GM19372 (cell line): ENCODE results near the gene FSIP1.

Source experiments
- ATAC-seq: cut with Tn5 transposase; IDR thresholded peaks from one replicate; pipeline ENCODE4 v1.9.1; 2021; ENCODE audit warnings: mild to moderate bottlenecking, low read depth, moderate library complexity; ENCODE audit not compliant: unreplicated experiment

The FSIP1 gene

DNA sequence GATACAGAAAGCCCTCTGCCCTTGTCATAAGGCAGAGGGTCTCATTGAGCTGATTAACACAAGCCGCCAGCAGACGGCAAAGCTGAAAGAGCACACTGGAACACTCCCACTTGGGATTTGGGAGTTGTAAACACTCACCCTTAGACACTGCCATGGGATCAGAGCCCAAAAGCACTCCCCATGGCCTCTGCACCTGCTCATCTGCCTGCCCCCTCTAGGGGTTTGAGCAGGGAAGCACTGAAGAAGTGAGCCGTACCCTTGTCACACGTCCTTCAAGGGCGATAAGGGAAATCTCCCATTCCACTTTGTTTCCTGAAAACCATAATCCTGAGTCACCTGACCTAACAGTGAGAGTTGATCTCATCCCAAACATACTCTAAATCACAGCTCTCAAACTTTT lies 14.7 kb downstream of the FSIP1 start:
- no peak for ATAC-seq

DNA sequence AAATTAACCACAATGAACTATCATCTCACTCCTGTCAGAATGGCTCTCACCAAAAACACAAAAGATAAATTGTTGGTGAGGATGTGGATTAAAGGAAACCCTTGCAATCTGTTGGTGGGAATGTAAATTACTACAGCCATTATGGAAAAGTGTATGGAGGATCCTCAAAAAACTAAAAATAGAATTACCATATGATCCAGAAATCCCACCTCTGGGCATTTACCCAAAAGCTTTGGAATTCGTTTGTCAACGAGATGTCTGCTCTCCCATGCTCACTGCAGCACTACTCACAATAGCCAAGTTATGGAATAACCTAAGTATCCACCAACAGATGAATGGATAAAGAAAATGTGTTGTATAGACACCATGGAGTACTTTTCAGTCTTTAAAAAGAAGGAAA lies 21.6 kb downstream of the FSIP1 start:
- ATAC-seq = no peak

DNA sequence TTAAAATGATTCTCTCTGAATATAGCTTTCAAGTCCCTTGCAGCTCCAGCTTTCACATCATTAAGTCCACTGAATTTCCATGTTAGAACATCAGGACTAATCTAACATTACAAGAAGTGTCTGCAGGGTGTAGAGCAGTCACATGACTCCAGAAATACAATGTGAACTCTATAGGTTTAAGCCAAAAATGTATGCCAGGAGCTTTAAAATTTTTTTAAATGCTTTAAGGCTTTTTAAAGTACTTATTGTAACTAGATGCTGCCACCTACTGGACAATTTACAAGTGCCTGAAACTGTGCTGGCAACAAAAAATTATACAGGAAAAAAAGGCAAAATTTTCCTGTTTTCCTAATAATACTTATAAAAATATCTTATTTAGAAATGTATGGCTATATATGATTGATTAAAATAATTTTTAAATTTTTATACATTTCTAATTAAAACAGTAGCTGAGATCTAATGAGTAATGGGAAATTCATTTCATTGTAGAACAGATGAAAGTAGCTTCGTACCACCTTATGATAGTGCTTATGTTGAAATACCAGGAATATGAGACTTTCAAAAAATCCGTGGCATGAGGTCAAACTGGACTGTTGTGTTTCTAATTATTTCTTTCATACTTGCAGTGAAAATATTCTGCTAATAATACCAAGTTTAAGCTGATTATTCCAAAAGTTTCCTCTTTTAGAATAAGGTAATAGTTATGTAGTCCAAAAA lies 25.7 kb downstream of the FSIP1 start:
- ATAC-seq = no peak

DNA sequence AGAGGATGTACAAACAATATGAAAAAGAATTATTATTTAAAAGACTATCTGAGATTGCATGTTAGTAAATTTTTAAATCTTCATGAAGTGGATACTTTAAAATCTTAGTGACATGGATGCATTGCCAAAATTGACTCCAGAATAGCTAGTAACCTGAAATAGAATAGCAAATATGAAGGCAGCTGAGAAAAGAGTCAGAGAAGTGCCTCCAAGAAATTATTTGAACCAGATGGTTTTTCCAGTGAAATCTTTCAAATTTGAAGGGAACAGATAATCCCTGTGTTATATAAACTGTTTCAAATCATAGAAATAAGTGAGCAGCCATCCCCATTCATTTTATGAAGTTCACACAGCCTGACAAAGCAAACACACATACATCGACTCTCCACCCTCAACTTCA lies 29.6 kb downstream of the FSIP1 start:
- ATAC-seq = no peak

DNA sequence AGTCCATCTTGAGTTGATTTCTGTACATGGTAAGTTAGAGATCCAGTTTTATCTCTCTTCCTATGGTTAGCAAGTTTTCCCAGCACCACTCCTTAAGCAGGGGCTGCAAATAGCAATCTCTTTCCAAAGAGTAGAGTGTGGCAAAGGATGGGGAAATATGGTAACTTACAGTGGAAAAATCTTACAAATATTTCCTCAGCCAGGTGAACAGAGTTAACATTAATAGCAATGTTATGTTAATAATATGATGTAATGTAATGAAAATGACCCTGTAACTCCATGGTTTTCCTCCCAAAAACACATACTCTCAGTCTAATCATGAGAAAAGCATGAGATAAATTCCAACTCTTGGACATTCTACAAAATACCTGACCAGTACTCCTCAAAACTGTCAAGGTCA lies 30.4 kb downstream of the FSIP1 start:
- no peak for ATAC-seq

DNA sequence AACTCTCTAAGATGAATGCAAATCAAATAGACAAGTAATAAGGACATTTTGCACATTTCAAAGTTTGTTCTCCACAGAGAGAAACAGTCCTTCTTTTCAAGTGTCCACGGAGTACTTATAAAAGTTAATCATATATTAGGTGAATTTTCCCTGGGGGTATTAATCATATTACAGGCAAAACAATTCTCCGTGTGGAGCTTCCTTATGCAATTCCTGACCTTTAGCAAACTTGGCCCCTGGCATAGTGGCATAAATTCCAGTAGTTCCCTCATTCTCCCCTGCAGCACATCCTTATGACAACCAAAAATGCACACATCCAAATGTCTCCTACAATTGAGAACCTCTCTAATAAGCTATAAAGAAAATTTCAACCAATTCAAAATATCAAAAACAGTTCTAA lies 34.4 kb downstream of the FSIP1 start:
- ATAC-seq = no peak

DNA sequence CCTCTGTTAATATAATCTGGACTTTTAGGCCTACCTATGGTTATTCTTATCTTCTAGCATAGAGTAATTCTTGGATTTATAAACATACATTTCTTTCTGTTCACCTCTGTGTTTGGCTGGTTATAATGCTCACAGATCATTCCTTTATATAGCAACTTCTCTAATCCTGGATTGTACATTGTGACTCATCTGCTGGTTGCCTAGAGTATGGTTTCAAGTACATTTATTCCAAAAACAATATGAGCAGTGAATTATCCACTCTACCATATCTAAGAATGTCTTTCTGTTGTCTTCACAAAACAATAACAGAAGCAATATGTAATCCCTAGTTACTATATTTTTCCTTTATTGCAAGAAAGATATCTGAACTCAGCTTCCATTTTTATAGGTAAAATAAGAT lies 35.3 kb downstream of the FSIP1 start:
- ATAC-seq = no peak

DNA sequence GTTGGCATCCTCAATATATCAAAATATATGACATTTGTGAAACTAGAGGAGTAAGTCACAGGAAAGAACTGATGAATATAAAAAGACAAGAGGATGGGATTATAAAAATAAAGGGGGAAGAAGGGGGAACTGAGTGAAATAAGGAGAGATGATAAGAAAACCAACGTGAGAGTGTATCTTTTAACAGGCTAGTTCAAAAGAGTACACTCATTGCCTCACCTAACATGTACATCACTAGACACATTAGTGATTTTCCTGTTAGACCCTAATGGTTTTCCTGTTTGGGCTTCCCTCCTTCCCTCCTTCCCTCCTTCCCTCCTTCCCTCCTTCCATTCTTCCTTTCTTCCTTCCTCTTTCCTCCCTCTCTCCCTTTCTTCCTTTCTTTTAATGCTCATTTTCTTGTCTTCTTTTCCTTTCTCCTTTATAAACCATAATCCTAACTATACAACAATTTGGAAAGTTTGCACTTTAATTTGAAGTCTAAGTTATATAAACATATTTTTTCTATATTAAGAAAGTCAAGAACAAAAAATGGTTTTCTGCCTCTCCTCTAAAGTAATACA lies 35.8 kb downstream of the FSIP1 start:
- ATAC-seq = no peak

DNA sequence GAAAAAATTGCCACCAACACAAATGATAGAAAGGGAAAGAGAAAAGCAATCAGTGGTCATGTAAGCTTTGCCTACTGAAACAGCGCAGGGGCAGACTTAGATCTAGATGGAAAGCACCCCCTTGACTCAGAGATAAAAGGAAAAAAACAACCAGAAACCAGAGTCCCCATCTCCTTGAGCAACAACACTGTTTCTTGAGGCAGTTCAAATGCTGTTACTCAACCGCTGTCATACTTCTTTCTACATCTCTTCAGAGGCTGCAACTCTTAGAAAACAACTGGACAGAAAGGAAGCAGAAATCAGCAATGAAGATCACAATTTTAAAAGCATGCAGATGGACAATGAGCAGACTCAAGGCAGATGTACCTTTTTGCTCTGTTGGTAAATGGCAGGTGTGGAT lies 36.5 kb downstream of the FSIP1 start:
- no peak for ATAC-seq

DNA sequence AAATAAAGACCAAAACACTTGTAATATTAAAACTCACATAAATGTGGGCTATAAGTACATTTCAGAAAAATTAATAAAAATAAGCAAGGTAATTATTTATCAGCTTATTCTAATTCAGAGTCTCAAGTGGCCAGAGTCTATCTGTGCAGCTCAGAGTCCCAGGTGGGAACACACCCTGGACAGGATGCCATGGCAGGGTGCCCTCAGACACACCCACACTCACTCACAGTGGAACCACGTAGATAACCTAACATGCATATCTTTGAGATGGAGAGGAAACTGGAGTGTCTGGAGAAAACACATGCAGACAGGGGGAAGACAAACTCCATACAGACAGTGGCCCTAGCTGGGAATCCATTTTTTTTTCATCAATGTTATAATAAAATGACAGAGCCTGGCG lies 37.2 kb downstream of the FSIP1 start:
- no peak for ATAC-seq

DNA sequence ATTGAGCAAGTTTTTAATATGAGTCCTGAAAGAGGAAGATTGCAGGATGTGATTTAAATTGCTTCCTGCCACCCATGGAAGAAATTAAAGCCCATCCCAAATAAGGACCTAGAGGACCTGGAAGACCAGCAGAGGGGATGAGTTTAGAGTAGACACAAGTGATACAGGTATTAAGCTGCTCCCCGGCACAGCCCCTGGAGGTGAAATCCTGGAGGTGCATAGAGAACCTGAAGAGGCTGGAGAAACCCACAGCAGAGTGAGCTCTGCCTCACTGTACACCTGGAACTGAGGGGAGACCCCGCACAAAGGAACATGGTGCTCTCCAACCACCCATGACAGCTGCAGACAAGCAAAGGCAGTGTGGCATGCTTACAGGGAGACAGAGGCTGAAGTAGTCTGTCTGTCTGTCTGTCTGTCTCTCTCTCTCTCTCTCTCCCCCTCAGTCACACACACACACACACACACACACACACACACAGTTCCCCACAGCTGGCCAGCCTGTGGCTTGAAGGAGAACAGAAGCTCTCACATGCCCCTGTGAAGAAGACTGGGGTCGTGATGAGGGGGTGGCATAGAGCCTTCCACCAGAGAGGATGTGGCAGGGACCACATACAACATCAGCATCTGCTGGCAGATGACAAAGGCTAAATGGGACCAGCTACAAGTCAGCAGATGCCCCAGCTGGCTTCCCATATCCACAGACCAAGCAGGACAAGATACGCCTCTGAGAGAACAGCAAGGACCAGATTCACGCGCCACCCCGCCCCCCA lies 38.1 kb downstream of the FSIP1 start:
- ATAC-seq = no peak

DNA sequence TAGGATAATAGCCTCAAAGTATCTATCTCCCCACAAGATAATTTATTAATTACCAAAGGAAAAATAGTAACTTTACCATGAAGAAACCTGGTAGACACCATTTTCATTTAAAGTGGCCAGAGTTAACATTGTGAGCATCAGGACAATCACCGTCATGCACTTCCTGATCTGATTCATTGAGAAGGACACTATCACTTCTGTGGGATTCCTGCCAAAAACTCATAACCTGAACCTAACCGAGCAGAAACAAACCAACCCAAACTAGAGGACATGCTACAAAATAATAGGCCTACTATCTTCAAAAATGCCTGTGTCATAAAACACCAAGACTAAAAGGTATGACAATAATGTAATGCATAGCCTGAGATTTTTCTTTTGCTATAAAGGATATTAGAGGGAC lies 39.0 kb downstream of the FSIP1 start:
- ATAC-seq = no peak

DNA sequence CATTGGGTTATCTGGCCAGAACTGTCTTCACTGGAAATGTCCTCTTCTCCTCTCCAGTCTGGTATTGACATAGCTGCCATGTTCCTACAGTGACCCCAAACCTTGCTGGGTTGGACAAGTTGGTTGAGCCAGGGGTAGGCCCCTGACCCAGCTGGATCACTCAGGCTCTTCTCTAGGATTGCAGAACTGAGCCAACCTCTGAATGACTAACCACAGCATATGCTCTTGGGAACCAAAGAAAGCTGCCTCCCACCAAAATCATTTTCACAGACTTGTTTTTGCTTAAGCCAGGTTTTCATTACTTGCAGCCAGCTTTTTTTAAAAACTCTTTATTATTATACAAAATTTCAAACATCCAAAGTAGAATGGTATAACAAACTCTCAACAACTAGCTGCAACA lies 41.4 kb downstream of the FSIP1 start:
- ATAC-seq = no peak

DNA sequence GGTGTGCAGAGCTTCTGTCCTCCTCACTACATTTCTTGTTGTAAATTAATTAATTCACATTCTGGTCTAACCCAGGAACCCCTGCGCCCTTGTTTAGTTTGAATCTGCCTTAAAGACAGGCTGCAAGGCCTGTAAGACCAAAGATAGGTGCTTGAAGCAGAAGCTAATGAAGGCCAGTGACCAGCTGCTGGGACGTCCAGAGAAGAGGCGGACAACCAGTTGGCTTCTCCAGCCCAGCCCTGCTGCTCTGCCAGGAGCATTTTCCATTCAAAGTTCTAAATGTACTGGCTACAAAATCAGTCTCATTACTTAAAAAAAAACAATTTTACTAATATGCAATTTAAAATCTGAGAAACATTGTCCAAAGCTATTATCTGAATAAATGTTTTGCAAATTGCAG lies 43.6 kb downstream of the FSIP1 start:
- ATAC-seq = no peak

DNA sequence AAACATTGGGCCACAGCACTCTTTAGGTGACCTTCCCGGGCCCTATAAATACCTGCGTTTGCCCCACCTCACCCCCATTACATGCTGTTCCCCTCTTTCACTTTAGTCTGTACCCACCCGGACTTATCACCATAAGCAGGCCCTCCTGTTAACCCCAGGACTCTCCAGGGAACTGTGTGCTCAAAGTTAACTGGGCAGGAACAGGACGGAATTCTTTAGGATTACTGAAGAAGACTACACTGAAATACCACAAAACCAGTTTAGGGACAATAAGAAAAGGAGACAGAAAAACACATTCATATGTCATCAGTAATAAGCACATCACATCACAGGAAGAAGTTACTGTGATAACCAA lies 45.5 kb downstream of the FSIP1 start:
- ATAC-seq = no peak

DNA sequence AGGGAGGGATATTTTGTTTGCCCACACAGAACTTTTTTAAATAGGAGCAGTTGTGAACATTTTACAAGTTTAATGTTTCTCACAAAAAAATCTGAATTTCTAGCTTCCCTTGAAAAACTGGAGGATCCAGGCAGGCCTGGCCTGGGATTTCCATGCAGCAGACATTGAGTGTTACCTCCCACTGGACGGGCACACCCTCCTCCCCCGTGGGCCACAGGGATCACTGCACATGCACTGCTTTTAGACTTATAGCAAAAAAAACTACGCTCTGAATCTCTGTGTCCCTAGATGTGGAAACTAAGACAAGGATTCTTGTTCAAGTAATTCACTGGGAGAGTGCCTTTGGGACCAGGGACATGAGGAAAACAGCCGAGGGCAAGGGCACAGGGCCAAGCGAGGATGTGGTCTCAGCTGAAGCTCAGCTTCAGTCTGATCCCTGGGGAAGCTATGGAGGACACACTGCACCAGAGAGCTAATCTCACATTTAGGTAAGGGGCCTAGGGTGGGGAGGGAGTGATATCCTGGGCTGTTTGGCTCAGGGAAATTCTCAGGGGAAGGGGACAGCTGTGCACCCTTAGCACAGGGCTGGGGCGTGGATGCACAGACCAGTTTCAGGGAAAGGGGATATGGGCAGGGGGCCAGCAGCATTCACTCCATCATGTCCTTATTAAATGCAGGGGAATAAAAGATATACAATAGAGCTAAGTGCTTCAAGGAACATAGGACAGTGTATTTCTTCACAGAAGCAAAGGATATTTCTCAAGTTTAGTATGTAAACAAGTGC lies 46.0 kb downstream of the FSIP1 start:
- ATAC-seq = no peak

DNA sequence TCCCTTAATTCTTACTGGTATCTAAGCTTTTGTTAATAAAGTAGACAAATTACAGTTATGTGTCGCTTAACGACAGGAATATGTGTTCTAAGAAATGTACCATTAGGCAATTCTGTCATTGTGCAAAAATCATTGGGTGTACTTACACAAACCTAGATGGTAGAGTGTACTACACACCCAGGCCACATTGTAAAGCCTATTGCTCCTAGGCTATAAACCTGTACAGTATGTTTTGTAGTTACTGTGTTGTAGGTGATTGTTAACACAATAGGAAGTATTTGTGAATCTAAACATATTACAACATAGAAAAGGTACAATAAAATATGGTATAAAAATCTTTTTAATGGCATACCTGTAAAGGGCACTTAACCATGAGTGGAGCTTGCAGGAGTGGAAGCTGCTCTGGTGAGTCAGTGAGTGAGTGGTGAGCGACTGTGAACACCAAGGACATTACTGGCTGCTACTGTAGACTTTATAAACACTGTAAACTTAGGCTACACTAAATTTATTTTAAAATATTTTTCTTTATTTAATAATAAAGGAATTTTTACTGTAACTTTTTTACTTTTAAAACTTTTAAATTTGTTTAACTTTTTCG lies 47.4 kb downstream of the FSIP1 start:
- ATAC-seq = no peak

DNA sequence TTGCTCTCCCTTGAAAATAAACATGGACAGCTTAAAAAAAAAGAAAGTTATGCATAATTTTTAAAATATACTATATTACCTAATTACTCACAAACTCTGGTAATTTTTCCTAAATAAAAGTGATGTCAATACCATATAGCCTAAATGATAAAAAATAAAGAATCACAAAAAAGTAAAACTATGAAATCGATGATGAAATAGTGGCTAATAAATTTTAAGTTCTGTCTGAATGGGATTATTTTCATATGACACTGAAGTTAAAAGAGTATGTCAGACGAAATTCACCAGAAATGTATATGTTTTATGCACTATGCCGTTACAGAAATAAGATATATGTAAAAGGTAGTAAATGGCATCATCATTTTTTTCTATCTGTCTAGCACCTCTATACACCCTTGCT lies 51.4 kb downstream of the FSIP1 start:
- no peak for ATAC-seq

DNA sequence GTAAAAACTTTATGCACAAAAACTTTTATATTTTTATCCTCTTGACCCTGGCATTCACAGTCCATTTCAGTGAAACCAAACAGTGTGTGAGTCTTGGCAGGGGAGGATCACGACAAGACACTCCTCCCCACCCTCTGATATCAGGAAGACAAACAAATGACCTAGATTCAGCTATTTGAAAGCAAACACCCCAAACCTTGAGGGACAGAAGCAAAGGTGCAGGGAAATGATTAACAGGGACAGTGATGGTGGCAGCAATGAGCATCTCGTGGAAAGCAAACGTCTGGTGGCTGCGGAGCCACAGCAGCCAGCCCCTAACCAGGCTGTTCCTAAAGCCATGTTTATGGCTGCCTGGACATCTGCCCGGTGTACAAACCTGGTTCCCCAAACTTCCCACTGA lies 52.1 kb downstream of the FSIP1 start:
- ATAC-seq = no peak

DNA sequence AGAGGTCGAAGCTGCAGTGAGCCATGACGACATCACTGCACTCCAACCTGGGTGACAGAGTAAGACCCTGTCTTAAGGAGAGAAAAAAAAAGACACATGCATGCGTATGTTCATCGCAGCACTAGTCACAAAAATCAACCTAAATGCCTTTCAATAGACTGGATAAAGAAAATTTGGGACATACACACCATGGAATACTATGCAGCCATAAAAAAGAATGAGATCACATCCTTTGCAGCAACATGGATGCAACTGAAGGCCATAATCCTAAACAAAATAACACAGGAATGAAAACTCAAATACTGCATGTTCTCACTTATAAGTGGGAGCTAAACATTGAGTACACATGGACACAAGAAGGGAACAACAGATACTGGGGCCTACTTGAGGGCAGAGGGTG lies 53.1 kb downstream of the FSIP1 start:
- ATAC-seq = no peak

DNA sequence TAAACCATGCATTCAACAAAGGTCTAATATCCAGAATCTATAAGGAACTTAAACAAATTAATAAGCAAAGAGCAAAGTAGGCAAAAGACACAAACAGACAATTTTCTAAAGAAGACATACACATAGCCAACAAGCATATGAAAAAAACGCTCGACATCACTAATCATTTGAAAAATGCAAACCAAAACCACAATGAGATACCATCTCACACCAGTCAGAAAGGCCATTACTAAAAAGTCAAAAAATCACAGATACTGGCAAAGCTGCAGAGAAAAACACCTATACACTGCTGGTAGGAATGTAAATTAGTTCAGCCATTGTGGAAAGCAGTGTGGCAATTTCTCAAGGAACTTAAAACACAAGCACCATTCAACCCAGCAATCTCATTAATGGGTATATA lies 53.8 kb downstream of the FSIP1 start:
- no peak for ATAC-seq
